Natural killer cell (primary cell): Measurements from ENCODE around the gene C8B. TPM values are rescaled to one million over a fixed set of nuclear protein-coding genes. Genes with fewer than 3 reads are reported as not detected.

Source experiments
- ATAC-seq, 3 donors: fragments of 150-1000 bp in 2 of 3; fragments of 200-7000 bp in 1 of 3; cut with Tn5 transposase; 1 replicate in 1 of 3; 2 replicates in 2 of 3; pipeline ENCODE4 v1.10.0; 2021; ENCODE audit warnings: mild to moderate bottlenecking in 2 of 3, moderate library complexity in 2 of 3
- DNase-seq, 2 donors: peaks; one replicate each; pipeline versions ENCODE4 v3.0.0 to v3.0.0-alpha.2; 2013 to 2021; ENCODE audit warnings: mixed read lengths in 1 of 2
- H3K27ac ChIP-seq: one replicate; pipeline ENCODE4 v1.5.1; 2013; ENCODE audit warnings: mild to moderate bottlenecking, low read length
- H3K27me3 ChIP-seq: one replicate; pipeline ENCODE4 v1.6.1; 2013; ENCODE audit warnings: low read length; ENCODE audit not compliant: control insufficient read depth, insufficient read depth
- H3K36me3 ChIP-seq: one replicate; pipeline ENCODE4 v1.6.1; 2013; ENCODE audit warnings: low read length; ENCODE audit not compliant: control insufficient read depth, insufficient read depth
- H3K4me1 ChIP-seq: one replicate; pipeline ENCODE4 v1.6.1; 2013; ENCODE audit warnings: low read length; ENCODE audit not compliant: control insufficient read depth, insufficient read depth
- H3K4me3 ChIP-seq: one replicate; pipeline ENCODE4 v1.5.1; 2013; ENCODE audit warnings: low read length
- H3K9me3 ChIP-seq: one replicate; pipeline ENCODE4 v1.6.1; 2013; ENCODE audit warnings: low read length; ENCODE audit not compliant: control insufficient read depth, insufficient read depth
- H3K27ac Mint-ChIP-seq, 2 donors: one replicate each; pipeline ENCODE4 v1.8.0; 2022; ENCODE audit warnings: mild to moderate bottlenecking in 2 of 2, mixed read lengths in 2 of 2, moderate library complexity in 1 of 2
- H3K27me3 Mint-ChIP-seq, 2 donors: one replicate each; pipeline ENCODE4 v1.8.0; 2022; ENCODE audit warnings: low read depth in 2 of 2, mixed read lengths in 2 of 2
- H3K36me3 Mint-ChIP-seq: one replicate; pipeline ENCODE4 v1.8.0; 2022; ENCODE audit warnings: mixed read lengths
- H3K4me1 Mint-ChIP-seq, 2 donors: one replicate each; pipeline ENCODE4 v1.8.0; 2022; ENCODE audit warnings: mixed read lengths in 2 of 2
- H3K4me3 Mint-ChIP-seq: one replicate; pipeline ENCODE4 v1.8.0; 2022; ENCODE audit warnings: mild to moderate bottlenecking, moderate library complexity, mixed read lengths
- H3K9me3 Mint-ChIP-seq, 2 donors: one replicate each; pipeline ENCODE4 v1.8.0; 2022; ENCODE audit warnings: mixed read lengths in 2 of 2
- CTCF ChIP-seq: fragments of 200-600 bp; IDR thresholded peaks from one replicate; pipeline ENCODE4 v1.8.0; 2022; ENCODE audit warnings: antibody characterized with exemption
- WGBS: methylation state at CpG from one replicate; pipeline ENCODE4 v1.1.7; 2013; ENCODE audit warnings: missing lambda C conversion rate; ENCODE audit not compliant: insufficient coverage; 5-methylcytosine and 5-hydroxymethylcytosine counted together
- intact Hi-C: fragments of 100-400 bp; cut with micrococcal nuclease; formaldehyde crosslinking; loops from one replicate; pipeline ENCODE4 v1.14.2; 2022
- total RNA-seq, 4 donors: library from RNA; stranded (reverse); fragments of 120-200 nt in 1 of 4; gene quantifications; one replicate each; pipeline versions ENCODE4 v1.2.3 to v1.2.4, GENCODE V29; 2013 to 2022

C8B gene
- total RNA-seq, 3 donors from 2014 or later (not counting 1 experiment from before 2014, with no cell fraction given), result not detected

- Mint-ChIP-seq H3K4me3 (no peak overlapping the region), H3K27ac (no peak overlapping the region), H3K4me1 (peaks cover 6 to 15% of the 10 kb centered on the region in 2 donors), H3K9me3 (no peaks in the 10 kb centered on the region), H3K36me3 (no peaks in the 10 kb centered on the region), H3K27me3 (peaks cover 0 to 7% of the 10 kb centered on the region in 2 donors)
- Histone ChIP-seq H3K36me3 (no peaks in the 10 kb centered on the region), H3K27me3 (no peaks in the 10 kb centered on the region), H3K9me3 (no peaks in the 10 kb centered on the region), H3K27ac (no peak overlapping the region), H3K4me1 (no peaks in the 10 kb centered on the region), H3K4me3 (no peak overlapping the region)
- no peak for ATAC-seq
- intact Hi-C loops, result no loop called here
- no peak for TF ChIP-seq CTCF
- DNase-seq, result no peak
- 89% methylated on average over 1 of the region's 2 CpGs for WGBS
Observed at GRCh38 chr1:56898879-56899278, 66.9 kb downstream of the C8B start.

GRCh38 chr1:56898005-56898373 lies 67.8 kb downstream of the C8B start:
- no peak for DNase-seq
- intact Hi-C loops, result no loop called here
- H3K4me3 Mint-ChIP-seq, result no peak overlapping the region
- Histone ChIP-seq H3K4me1 (no peaks in the 10 kb centered on the region), H3K36me3 (no peaks in the 10 kb centered on the region), H3K27me3 (no peaks in the 10 kb centered on the region), H3K27ac (no peak overlapping the region), H3K4me3 (no peak overlapping the region), H3K9me3 (no peaks in the 10 kb centered on the region)
- WGBS, result 90% methylated on average over 2 of the region's 2 CpGs
- no peak for ATAC-seq
- H3K27me3 Mint-ChIP-seq, result peaks cover 0 to 7% of the 10 kb centered on the region in 2 donors
- H3K36me3 Mint-ChIP-seq, result no peaks in the 10 kb centered on the region
- H3K27ac Mint-ChIP-seq, result no peak overlapping the region
- no peak for TF ChIP-seq CTCF
- peaks cover 6 to 15% of the 10 kb centered on the region in 2 donors for H3K4me1 Mint-ChIP-seq
- no peaks in the 10 kb centered on the region for H3K9me3 Mint-ChIP-seq

- DNase-seq, result no peak
- H3K36me3 Mint-ChIP-seq, result no peaks in the 10 kb centered on the region
Observed at GRCh38 chr1:56897150-56898004, 68.4 kb downstream of the C8B start.

More at GRCh38 chr1:56897150-56898004, 68.4 kb downstream of the C8B start:
- no peak for ATAC-seq
- no peaks in the 10 kb centered on the region for H3K36me3 ChIP-seq
- no peaks in the 10 kb centered on the region for H3K9me3 ChIP-seq
- H3K27me3 ChIP-seq, result no peaks in the 10 kb centered on the region
- WGBS, result 91% methylated on average over 6 of the region's 6 CpGs
- no peak for TF ChIP-seq CTCF
- no peak overlapping the region for H3K4me3 Mint-ChIP-seq
- H3K4me1 Mint-ChIP-seq, result peaks cover 6 to 13% of the 10 kb centered on the region in 2 donors
- H3K4me3 ChIP-seq, result no peak overlapping the region
- no peaks in the 10 kb centered on the region for H3K9me3 Mint-ChIP-seq
- intact Hi-C loops, result no loop called here
- H3K4me1 ChIP-seq, result no peaks in the 10 kb centered on the region
- H3K27ac ChIP-seq, result no peak overlapping the region
- peaks cover 0 to 7% of the 10 kb centered on the region in 2 donors for H3K27me3 Mint-ChIP-seq
- no peak overlapping the region for H3K27ac Mint-ChIP-seq
